Body of pancreas (tissue), 4 donors: ENCODE data around the gene TP53TG5.

Experiments
- CTCF ChIP-seq, 7 experiments: fragments of 450-650 bp in 4 of 7; fragments of 200-600 bp in 3 of 7; sonication (generic) in 3 of 7; IDR thresholded peaks; one replicate each; pipeline ENCODE4 v1.5.1; 2016 to 2019; ENCODE audit warnings: antibody characterized with exemption in 7 of 7
- POLR2A ChIP-seq, 3 donors: fragments of 450-650 bp; IDR thresholded peaks; one replicate each; pipeline ENCODE4 v1.6.1; 2016; ENCODE audit warnings: antibody characterized with exemption in 3 of 3, mild to moderate bottlenecking in 2 of 3

DNA sequence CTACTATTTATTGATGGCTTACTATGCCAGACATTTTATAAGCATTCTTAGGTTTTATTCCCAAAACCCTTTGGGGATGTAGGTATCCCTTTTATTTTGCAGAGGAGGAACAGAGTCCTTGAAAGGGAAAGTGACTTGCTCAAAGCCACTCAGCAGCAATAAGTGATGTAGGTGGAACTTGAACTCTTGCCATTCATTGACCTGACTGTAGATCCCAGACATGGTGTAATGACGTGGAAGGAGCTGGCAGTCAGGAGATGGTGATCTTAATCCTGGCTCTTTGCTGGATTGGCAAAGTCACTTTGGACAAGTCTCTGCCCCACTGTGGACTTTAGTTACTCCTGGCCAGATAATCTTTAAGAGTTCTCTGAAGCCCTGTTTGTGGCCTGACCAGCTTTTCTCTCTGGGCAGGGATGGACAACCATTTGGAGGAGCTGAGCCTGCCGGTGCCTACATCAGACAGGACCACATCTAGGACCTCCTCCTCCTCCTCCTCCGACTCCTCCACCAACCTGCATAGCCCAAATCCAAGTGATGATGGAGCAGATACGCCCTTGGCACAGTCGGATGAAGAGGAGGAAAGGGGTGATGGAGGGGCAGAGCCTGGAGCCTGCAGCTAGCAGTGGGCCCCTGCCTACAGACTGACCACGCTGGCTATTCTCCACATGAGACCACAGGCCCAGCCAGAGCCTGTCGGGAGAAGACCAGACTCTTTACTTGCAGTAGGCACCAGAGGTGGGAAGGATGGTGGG, 31.6 kb upstream of the TP53TG5 start:
- no peak for TF ChIP-seq CTCF (IDR thresholded peaks at IDR 0.05)
- no peak for TF ChIP-seq POLR2A (IDR thresholded peaks at IDR 0.05)
